Stimulated activated CD8-positive, alpha-beta memory T cell treated with anti-CD3 and anti-CD28 coated beads, Interleukin-7, amount 100 ng/mL, for 4 hours (primary cell): ENCODE results near the gene NEURL1B.

ENCODE experiments used
- DNase-seq, 2 donors: peaks; one replicate each; pipeline ENCODE4 v3.0.0-alpha.2; 2020; ENCODE audit warnings: low read depth in 2 of 2

The NEURL1B gene

DNA sequence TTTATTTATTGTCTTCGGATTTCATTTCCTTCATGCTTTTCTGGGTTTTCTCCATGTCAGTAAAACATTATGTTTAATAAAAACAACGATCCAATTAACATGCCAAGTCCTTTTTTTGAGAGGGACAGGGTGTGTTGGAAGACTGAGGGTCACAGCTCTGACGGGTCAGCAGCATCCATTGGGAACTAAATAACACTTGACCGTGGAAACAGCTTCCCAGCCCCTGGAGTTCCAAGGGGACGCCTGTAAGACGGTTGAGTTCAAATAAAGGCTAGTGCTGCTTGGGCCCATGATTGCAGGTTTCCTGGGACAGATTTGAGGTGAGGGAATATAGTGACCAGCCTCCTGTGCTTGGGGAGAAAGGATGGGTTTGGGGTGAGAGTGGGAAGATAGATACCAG, 30.4 kb upstream of the NEURL1B start:
- DNase-seq, result no peak

GRCh38 chr5:172611913-172612312, 29.1 kb upstream of the NEURL1B start:
- no peak for DNase-seq

GRCh38 chr5:172612771-172613170, 28.3 kb upstream of the NEURL1B start:
- no peak for DNase-seq

DNA sequence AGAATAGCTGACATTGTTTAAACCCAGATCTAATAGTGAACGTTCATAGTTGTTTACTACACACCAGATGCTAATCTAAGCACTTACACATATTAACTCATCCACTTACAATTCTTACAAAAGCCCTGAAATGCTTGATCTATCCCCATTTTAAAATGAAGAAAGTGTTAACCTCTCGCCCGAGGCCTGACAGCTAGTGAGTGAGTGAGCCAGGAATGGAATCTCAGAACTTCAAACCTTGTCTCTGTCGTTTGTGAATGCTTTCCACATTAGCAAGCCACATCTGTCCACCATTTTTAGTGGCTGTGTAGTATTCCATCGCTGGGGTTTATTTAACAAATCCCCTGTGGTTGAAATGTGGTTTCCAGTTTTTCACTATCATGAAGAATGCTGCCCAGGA, 24.9 kb upstream of the NEURL1B start:
- DNase-seq, result no peak

DNA sequence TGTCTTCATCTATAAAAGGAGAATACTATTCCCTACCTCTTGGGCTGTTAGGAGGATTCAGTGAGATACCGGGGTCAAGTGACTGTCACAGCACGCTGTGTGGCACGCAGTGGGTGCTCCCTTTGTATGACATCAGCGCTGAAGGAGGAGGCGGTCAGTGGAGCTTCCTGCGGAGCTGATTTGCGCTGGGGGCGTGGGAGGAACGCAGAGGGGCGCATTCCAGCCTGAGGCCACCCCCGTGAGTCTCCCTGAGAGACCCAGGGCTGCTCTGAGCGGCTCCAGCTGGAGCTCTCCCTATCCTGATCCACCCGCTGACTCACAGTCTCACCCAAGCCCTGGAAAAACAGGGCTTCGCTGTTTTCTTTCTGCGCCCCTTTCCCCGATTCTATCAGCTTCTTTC, 24.3 kb upstream of the NEURL1B start:
- DNase-seq, result no peak

DNA sequence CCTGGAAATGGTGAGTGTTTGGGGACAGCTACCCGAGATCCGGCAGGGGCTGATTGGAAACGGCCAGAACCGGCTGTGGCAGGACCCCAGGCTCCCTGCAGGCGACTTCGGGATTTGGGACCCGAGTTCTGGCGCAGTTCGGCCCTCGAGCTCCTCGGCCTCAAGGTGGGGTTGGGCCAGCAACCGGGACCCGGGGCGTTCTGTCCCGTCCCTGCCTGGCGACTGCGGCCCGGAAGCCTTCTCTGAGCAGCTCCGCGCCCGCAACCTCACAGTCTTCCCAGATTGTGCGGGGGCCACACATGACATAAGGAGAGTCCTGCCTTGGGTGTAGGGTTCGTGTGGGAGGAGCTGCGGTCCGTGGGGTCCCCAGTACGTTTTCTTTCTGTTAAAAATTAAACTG, 23.2 kb upstream of the NEURL1B start:
- no peak for DNase-seq

- DNase-seq, result no peak
These were observed 22.3 kb upstream of the NEURL1B start for GRCh38 chr5:172618574-172619365.

DNA sequence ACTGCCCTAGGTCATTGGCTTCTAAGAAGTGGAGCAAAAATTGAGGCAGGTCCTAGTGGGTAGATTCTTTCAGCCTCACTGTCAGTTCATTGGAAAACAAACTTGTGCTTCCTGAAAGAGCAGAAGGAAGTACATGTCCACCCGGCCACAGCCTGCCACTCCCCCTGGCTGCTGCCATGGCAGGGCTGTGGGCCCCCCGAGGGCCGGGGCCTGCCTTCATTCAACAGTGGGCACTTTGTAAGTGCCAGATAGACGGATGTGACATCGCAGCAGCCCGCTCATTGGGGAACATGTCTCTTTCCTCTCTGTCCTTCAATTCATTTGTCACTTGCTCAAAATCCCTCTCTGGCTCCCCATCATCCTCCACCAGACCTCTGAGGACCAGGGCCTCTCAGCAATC, 20.6 kb upstream of the NEURL1B start:
- no peak for DNase-seq

- no peak for DNase-seq
These were observed 18.7 kb upstream of the NEURL1B start for GRCh38 chr5:172622091-172623046.

- DNase-seq, result no peak
These were observed 17.6 kb upstream of the NEURL1B start for GRCh38 chr5:172623313-172623980.

GRCh38 chr5:172624083-172624995, 16.7 kb upstream of the NEURL1B start:
- no peak for DNase-seq

GRCh38 chr5:172624996-172625964, 15.8 kb upstream of the NEURL1B start:
- DNase-seq, result no peak

DNA sequence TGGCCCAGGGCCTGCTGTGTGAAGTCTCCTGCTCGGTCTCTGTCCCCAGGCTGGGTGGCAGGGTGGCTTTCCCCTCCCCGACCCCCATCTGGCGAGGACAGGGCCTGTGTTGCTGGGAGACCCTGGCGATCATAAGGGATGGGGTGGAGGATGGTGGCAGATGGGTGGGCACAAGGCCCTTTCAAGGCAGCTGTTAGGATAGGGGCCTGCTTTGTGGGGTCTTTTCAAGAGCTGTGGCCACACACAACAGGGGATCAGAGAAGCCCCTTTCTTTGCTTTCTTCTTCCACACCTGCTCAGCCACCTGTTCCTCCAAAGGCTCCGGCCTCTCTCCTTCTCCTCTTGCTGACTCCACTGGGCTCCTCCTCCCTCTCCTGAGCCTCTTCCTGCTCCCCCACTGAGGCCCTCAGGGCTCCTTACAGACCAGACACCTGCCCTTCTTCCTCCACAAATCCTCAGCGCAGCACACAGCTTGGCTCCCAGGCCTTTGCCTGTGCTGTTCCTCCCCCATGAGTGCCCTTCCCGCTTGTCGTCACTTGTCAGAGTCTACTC, 15.0 kb upstream of the NEURL1B start:
- no peak for DNase-seq

GRCh38 chr5:172630082-172630481, 11.0 kb upstream of the NEURL1B start:
- DNase-seq, result no peak

GRCh38 chr5:172630482-172630881, 10.6 kb upstream of the NEURL1B start:
- no peak for DNase-seq

- no peak for DNase-seq
These were observed 10.1 kb upstream of the NEURL1B start for GRCh38 chr5:172630986-172631385.

DNA sequence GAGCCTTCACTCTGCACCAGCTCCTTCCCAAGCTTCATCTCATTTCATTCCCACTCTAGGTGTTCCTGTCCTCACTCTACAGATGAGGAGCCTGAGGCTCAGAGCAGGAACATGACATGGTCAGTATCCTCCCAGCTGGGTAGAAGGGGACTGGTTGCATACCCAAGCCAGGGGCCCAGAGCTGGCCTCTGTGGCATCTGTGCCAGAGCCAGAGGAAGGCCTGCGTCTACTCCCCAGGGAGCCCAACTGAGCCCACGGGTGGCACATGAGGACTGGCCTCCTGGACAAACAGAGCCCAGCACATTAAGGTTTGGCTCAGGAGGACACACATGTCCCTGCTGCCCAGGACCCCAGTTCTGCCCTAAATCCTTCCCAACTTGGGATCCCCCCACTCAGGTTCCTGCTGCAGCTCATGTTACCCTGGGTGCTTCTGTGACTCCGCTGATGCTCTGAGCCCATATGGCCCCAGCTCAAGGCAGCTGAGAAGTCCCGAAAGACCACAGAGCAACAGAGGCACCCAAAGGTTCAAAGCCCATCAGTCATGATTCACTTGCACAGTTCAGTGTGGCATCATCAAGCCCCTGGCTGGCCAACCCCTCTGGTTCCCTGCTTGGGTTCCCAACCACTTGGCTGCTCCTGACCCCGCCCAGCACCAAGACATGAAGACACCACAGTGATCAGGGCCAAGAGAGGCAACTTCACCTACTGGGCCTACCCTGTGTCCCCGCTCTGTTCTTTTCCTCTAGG, 8.5 kb upstream of the NEURL1B start:
- DNase-seq, result no peak

GRCh38 chr5:172633403-172633970, 7.6 kb upstream of the NEURL1B start:
- DNase-seq, result no peak
